ENCODE results near the gene PIP4K2A.
A peak's percentile ranks its signal among the peaks of the same experiment; 100 is the strongest.

The PIP4K2A gene

GRCh38 chr10:22615101-22615500, 99.3 kb downstream of the PIP4K2A start:
- no peak for DNase-seq (ENCODE audit: low read depth)
- Histone ChIP-seq H3K9me3 (ENCODE audit: control insufficient read depth, low read length) (no peaks in the 10 kb centered on the region), H3K4me1 (ENCODE audit: control insufficient read depth, insufficient read depth, low read length) (peaks cover 37% of the 10 kb centered on the region), H3K9ac (ENCODE audit: low read length) (no peak overlapping the region), H3K36me3 (ENCODE audit: control insufficient read depth, insufficient read depth, low read length, severe bottlenecking) (no peaks in the 10 kb centered on the region), H3K4me3 (ENCODE audit: low read length) (no peak overlapping the region), H3K27me3 (replicated peaks; ENCODE audit: control insufficient read depth, insufficient read depth, low read length) (no peaks in the 10 kb centered on the region)

GRCh38 chr10:22613011-22613410, 101.4 kb downstream of the PIP4K2A start:
- Histone ChIP-seq H3K4me3 (ENCODE audit: low read length) (no peak overlapping the region), H3K36me3 (ENCODE audit: control insufficient read depth, insufficient read depth, low read length, severe bottlenecking) (peaks cover 10% of the 10 kb centered on the region), H3K9me3 (ENCODE audit: control insufficient read depth, low read length) (no peaks in the 10 kb centered on the region), H3K4me1 (ENCODE audit: control insufficient read depth, insufficient read depth, low read length) (peaks cover 17% of the 10 kb centered on the region), H3K27me3 (replicated peaks; ENCODE audit: control insufficient read depth, insufficient read depth, low read length) (no peaks in the 10 kb centered on the region), H3K9ac (ENCODE audit: low read length) (no peak overlapping the region)
- no peak for DNase-seq (ENCODE audit: low read depth)

- H3K9ac ChIP-seq (ENCODE audit: low read length), result no peak overlapping the region
- H3K9me3 ChIP-seq (ENCODE audit: control insufficient read depth, low read length), result no peaks in the 10 kb centered on the region
- DNase-seq (ENCODE audit: low read depth), result no peak
- H3K4me3 ChIP-seq (ENCODE audit: low read length), result no peak overlapping the region
- H3K36me3 ChIP-seq (ENCODE audit: control insufficient read depth, insufficient read depth, low read length, severe bottlenecking), result peaks cover 17% of the 10 kb centered on the region
- peaks cover 12% of the 10 kb centered on the region for H3K4me1 ChIP-seq (ENCODE audit: control insufficient read depth, insufficient read depth, low read length)
- H3K27me3 ChIP-seq (replicated peaks; ENCODE audit: control insufficient read depth, insufficient read depth, low read length), result no peaks in the 10 kb centered on the region
Measured at GRCh38 chr10:22612318-22612717, 102.1 kb downstream of the PIP4K2A start.

- H3K9me3 ChIP-seq (ENCODE audit: control insufficient read depth, low read length), result no peaks in the 10 kb centered on the region
- H3K4me1 ChIP-seq (ENCODE audit: control insufficient read depth, insufficient read depth, low read length), result peaks cover 12% of the 10 kb centered on the region
- no peak for DNase-seq (ENCODE audit: low read depth)
- no peak overlapping the region for H3K9ac ChIP-seq (ENCODE audit: low read length)
- H3K36me3 ChIP-seq (ENCODE audit: control insufficient read depth, insufficient read depth, low read length, severe bottlenecking), result peaks cover 22% of the 10 kb centered on the region
- H3K4me3 ChIP-seq (ENCODE audit: low read length), result no peak overlapping the region
- H3K27me3 ChIP-seq (replicated peaks; ENCODE audit: control insufficient read depth, insufficient read depth, low read length), result no peaks in the 10 kb centered on the region
Measured at GRCh38 chr10:22611425-22612115, 102.8 kb downstream of the PIP4K2A start.

DNA sequence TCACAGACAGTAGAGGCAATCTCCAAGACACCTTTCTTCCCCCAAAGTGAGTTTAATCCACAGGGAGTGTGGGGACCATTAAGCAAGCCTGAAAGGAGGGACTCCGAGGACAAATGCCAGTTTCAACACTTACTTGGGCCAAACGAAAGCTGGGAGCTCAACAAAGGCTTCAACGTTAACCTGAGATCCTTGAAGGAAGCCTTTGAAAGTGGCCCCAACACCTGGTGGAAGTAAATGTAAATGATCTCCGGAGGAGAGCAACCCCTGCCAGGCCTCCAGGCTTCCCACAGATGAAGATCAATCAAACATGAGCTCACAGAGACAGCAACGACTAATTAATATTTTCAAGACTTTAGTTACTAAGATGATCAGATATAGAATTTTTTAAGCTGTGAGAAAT, 103.8 kb downstream of the PIP4K2A start:
- Histone ChIP-seq H3K36me3 (ENCODE audit: control insufficient read depth, insufficient read depth, low read length, severe bottlenecking) (peaks cover 22% of the 10 kb centered on the region), H3K9ac (ENCODE audit: low read length) (no peak overlapping the region), H3K4me3 (ENCODE audit: low read length) (no peak overlapping the region), H3K27me3 (replicated peaks; ENCODE audit: control insufficient read depth, insufficient read depth, low read length) (no peaks in the 10 kb centered on the region), H3K4me1 (ENCODE audit: control insufficient read depth, insufficient read depth, low read length) (peaks cover 5% of the 10 kb centered on the region), H3K9me3 (ENCODE audit: control insufficient read depth, low read length) (no peaks in the 10 kb centered on the region)
- no peak for DNase-seq (ENCODE audit: low read depth)

- Histone ChIP-seq H3K4me3 (ENCODE audit: low read length) (no peak overlapping the region), H3K9me3 (ENCODE audit: control insufficient read depth, low read length) (no peaks in the 10 kb centered on the region)
- no peak for DNase-seq (ENCODE audit: low read depth)
Measured at GRCh38 chr10:22609719-22610465, 104.5 kb downstream of the PIP4K2A start.

DNA sequence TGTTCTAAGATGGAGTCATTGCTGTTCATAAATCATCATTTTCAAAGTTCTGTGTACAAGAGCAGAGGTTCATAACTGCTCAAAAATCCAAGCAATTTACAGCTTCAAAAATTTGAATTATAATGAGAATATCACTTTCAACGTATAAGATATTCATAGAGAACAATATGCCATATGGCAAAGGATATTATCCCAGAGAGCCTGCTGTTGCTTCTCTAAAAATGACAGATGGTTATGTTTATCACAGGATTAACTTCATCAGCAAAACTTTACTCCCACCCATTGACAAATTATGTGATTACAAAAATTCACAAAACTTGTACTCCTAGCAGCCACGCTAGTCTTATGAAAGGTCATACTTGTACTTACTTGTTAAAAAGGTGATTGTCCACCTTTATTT, 105.1 kb downstream of the PIP4K2A start:
- H3K4me1 ChIP-seq (ENCODE audit: control insufficient read depth, insufficient read depth, low read length), result peaks cover 14% of the 10 kb centered on the region
- no peaks in the 10 kb centered on the region for H3K9me3 ChIP-seq (ENCODE audit: control insufficient read depth, low read length)
- no peak for DNase-seq (ENCODE audit: low read depth)
- H3K36me3 ChIP-seq (ENCODE audit: control insufficient read depth, insufficient read depth, low read length, severe bottlenecking), result peaks cover 22% of the 10 kb centered on the region
- no peak overlapping the region for H3K9ac ChIP-seq (ENCODE audit: low read length)
- no peaks in the 10 kb centered on the region for H3K27me3 ChIP-seq (replicated peaks; ENCODE audit: control insufficient read depth, insufficient read depth, low read length)
- no peak overlapping the region for H3K4me3 ChIP-seq (ENCODE audit: low read length)

More at GRCh38 chr10:22609719-22610465, 104.5 kb downstream of the PIP4K2A start:
- H3K9ac ChIP-seq (ENCODE audit: low read length), result no peak overlapping the region
- no peaks in the 10 kb centered on the region for H3K27me3 ChIP-seq (replicated peaks; ENCODE audit: control insufficient read depth, insufficient read depth, low read length)
- peaks cover 7% of the 10 kb centered on the region for H3K4me1 ChIP-seq (ENCODE audit: control insufficient read depth, insufficient read depth, low read length)
- H3K36me3 ChIP-seq (ENCODE audit: control insufficient read depth, insufficient read depth, low read length, severe bottlenecking), result peaks cover 22% of the 10 kb centered on the region

DNA sequence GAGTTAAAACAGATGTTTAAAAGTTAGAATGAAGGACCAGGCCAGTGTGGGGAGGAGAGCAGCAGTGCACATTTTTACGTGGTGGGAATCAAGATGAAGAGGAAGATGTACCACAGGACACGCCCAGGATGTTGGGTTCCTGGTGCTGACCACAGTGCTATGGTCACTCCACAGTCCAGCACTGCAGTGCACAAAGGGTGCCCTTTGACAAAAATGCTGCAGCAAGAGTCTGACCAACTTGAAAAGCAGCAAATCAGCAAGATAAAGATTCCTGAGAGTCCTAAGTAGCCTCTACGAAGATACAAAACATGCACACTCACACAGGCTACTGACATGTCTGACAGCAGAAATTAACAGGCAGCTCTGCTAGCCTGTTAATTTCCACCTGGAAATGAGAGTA, 107.1 kb downstream of the PIP4K2A start:
- peaks cover 22% of the 10 kb centered on the region for H3K36me3 ChIP-seq (ENCODE audit: control insufficient read depth, insufficient read depth, low read length, severe bottlenecking)
- H3K4me1 ChIP-seq (ENCODE audit: control insufficient read depth, insufficient read depth, low read length), result peaks cover 16% of the 10 kb centered on the region
- no peaks in the 10 kb centered on the region for H3K9me3 ChIP-seq (ENCODE audit: control insufficient read depth, low read length)
- no peak for DNase-seq (ENCODE audit: low read depth)
- H3K27me3 ChIP-seq (replicated peaks; ENCODE audit: control insufficient read depth, insufficient read depth, low read length), result no peaks in the 10 kb centered on the region
- H3K4me3 ChIP-seq (ENCODE audit: low read length), result no peak overlapping the region
- H3K9ac ChIP-seq (ENCODE audit: low read length), result no peak overlapping the region

GRCh38 chr10:22606164-22606614, 108.2 kb downstream of the PIP4K2A start:
- Histone ChIP-seq H3K27me3 (replicated peaks; ENCODE audit: control insufficient read depth, insufficient read depth, low read length) (no peaks in the 10 kb centered on the region), H3K36me3 (ENCODE audit: control insufficient read depth, insufficient read depth, low read length, severe bottlenecking) (peaks cover 23% of the 10 kb centered on the region), H3K9me3 (ENCODE audit: control insufficient read depth, low read length) (no peaks in the 10 kb centered on the region), H3K9ac (ENCODE audit: low read length) (no peak overlapping the region), H3K4me1 (ENCODE audit: control insufficient read depth, insufficient read depth, low read length) (peaks cover 17% of the 10 kb centered on the region), H3K4me3 (ENCODE audit: low read length) (no peak overlapping the region)
- no peak for DNase-seq (ENCODE audit: low read depth)

- H3K36me3 ChIP-seq (ENCODE audit: control insufficient read depth, insufficient read depth, low read length, severe bottlenecking), result peaks cover 25% of the 10 kb centered on the region
- H3K4me3 ChIP-seq (ENCODE audit: low read length), result peak overlapping the region; percentile 65
- H3K4me1 ChIP-seq (ENCODE audit: control insufficient read depth, insufficient read depth, low read length), result peaks cover 19% of the 10 kb centered on the region
- H3K27me3 ChIP-seq (replicated peaks; ENCODE audit: control insufficient read depth, insufficient read depth, low read length), result no peaks in the 10 kb centered on the region
- H3K9me3 ChIP-seq (ENCODE audit: control insufficient read depth, low read length), result no peaks in the 10 kb centered on the region
- DNase-seq (ENCODE audit: low read depth), result no peak
- H3K9ac ChIP-seq (ENCODE audit: low read length), result peak overlapping the region; percentile 59
Measured at GRCh38 chr10:22605168-22605567, 109.2 kb downstream of the PIP4K2A start.

GRCh38 chr10:22604344-22605126, 109.8 kb downstream of the PIP4K2A start:
- Histone ChIP-seq H3K27me3 (replicated peaks; ENCODE audit: control insufficient read depth, insufficient read depth, low read length) (no peaks in the 10 kb centered on the region), H3K9ac (ENCODE audit: low read length) (peak overlapping the region; percentile 59), H3K36me3 (ENCODE audit: control insufficient read depth, insufficient read depth, low read length, severe bottlenecking) (peaks cover 25% of the 10 kb centered on the region), H3K9me3 (ENCODE audit: control insufficient read depth, low read length) (no peaks in the 10 kb centered on the region), H3K4me3 (ENCODE audit: low read length) (peak overlapping the region; percentile 65), H3K4me1 (ENCODE audit: control insufficient read depth, insufficient read depth, low read length) (peaks cover 20% of the 10 kb centered on the region)
- no peak for DNase-seq (ENCODE audit: low read depth)
